Colonic mucosa (tissue), 4 donors: ENCODE results near the gene MAST3. TPM values are rescaled to one million over a fixed set of nuclear protein-coding genes. Genes with fewer than 3 reads are reported as not detected.

Source experiments
- DNase-seq: peaks from one replicate; pipeline ENCODE4 v3.0.0-alpha.2; 2020
- H3K27ac ChIP-seq: fragments of 200-600 bp; one replicate; pipeline ENCODE4 v1.8.0; 2021
- H3K27me3 ChIP-seq: fragments of 200-600 bp; one replicate; pipeline ENCODE4 v1.8.0; 2021
- H3K36me3 ChIP-seq: fragments of 200-600 bp; one replicate; pipeline ENCODE4 v1.8.0; 2021
- H3K4me1 ChIP-seq: fragments of 200-600 bp; one replicate; pipeline ENCODE4 v1.8.0; 2021; ENCODE audit warnings: mild to moderate bottlenecking
- H3K4me3 ChIP-seq: fragments of 200-600 bp; one replicate; pipeline ENCODE4 v1.8.0; 2021
- H3K9ac ChIP-seq, 2 donors: one replicate each; pipeline ENCODE4 v1.7.0; 2013; ENCODE audit warnings: control low read depth in 2 of 2, low read depth in 2 of 2, low read length in 2 of 2
- H3K9me3 ChIP-seq: fragments of 200-600 bp; one replicate; pipeline ENCODE4 v1.8.0; 2021
- CTCF ChIP-seq: fragments of 200-600 bp; IDR thresholded peaks from one replicate; pipeline ENCODE4 v1.8.0; 2022; ENCODE audit warnings: antibody characterized with exemption, mild to moderate bottlenecking
- intact Hi-C: fragments of 100-400 bp; cut with DNase I; formaldehyde crosslinking; loops from one replicate; pipeline ENCODE4 v1.14.1; 2022
- total RNA-seq, 2 donors: library from RNA; stranded (reverse); fragmentation: NEBNext Ultra II Directional in 1 of 2; extraction: Animal tissue kit (Norgen Biotek cat#: 25700) in 1 of 2; gene quantifications; one replicate each; pipeline ENCODE4 v1.2.1, GENCODE V29; 2021
- donor health status: healthy.
- donor health status: DM: no; HTN: no; CAD: no.
- donor health status: DM: no; HTN: no; CAD: no.

Gene MAST3
- total RNA-seq, 2 donors from 2014 or later: 24.3 to 30.9 TPM

GRCh38 chr19:18062028-18062427, 35.5 kb upstream of the MAST3 start:
- Histone ChIP-seq H3K27ac (no peak overlapping the region), H3K9me3 (no peaks in the 10 kb centered on the region), H3K4me3 (no peak overlapping the region), H3K4me1 (no peaks in the 10 kb centered on the region), H3K27me3 (no peaks in the 10 kb centered on the region), H3K36me3 (no peaks in the 10 kb centered on the region), H3K9ac (no peak overlapping the region)
- intact Hi-C loops: no loop called here
- TF ChIP-seq CTCF: no peak
- DNase-seq: no peak

DNA sequence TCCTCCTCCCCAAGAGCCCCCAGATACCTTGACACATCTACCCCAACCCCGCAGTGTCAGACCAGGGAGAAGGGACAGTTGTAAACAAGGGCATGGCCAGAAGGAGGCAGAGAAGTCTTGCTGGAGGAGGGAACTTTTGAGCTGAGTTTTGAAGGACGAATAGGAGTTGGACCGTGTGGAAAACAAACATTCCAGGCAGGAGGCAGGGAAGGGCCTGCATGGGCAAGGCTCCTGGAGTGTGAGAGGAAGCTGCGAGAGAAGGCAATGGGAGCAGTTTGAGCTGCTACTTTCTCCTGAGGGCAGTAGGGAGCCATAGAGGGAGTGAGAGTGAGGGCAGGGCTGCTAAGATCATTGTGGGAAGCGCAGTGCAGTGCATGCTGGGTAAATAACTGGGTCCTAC, 34.1 kb upstream of the MAST3 start:
- H3K27ac ChIP-seq: no peak overlapping the region
- H3K27me3 ChIP-seq: no peaks in the 10 kb centered on the region
- H3K36me3 ChIP-seq: no peaks in the 10 kb centered on the region
- no peaks in the 10 kb centered on the region for H3K4me1 ChIP-seq
- no peak for TF ChIP-seq CTCF
- no peaks in the 10 kb centered on the region for H3K9me3 ChIP-seq
- intact Hi-C loops: no loop called here
- no peak overlapping the region for H3K4me3 ChIP-seq
- no peak for DNase-seq
- no peak overlapping the region for H3K9ac ChIP-seq

- Histone ChIP-seq H3K27me3 (no peaks in the 10 kb centered on the region), H3K4me1 (no peaks in the 10 kb centered on the region), H3K36me3 (no peaks in the 10 kb centered on the region), H3K4me3 (no peak overlapping the region), H3K9ac (no peak overlapping the region), H3K27ac (no peak overlapping the region), H3K9me3 (no peaks in the 10 kb centered on the region)
- no peak for DNase-seq
- intact Hi-C loops: no loop called here
- no peak for TF ChIP-seq CTCF
Observed at GRCh38 chr19:18065173-18065495, 32.4 kb upstream of the MAST3 start.

DNA sequence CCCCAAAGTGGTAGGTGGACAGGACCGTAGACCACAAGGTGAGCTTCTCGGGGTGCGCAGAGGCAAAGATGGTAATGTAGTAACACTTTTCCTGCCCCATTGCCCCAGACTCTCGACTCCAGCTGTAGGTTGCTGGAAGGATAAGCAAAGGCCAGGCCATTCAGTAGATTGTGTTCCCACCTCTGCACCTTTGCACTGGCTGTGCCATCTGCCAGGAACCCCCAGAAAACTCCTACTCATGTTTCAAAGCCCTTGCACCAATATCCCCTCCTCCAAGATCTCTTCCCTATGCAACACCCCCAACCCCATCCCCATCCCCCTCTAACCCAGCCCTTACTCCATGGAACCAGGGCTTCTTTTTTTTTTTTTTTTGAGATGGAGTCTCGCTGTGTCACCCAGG, 29.2 kb upstream of the MAST3 start:
- no peak overlapping the region for H3K9ac ChIP-seq
- no peaks in the 10 kb centered on the region for H3K9me3 ChIP-seq
- no peaks in the 10 kb centered on the region for H3K4me1 ChIP-seq
- no peak overlapping the region for H3K27ac ChIP-seq
- TF ChIP-seq CTCF: no peak
- no peaks in the 10 kb centered on the region for H3K27me3 ChIP-seq
- H3K4me3 ChIP-seq: no peak overlapping the region
- DNase-seq: no peak
- intact Hi-C loops: no loop called here
- no peaks in the 10 kb centered on the region for H3K36me3 ChIP-seq

- DNase-seq: no peak
- Histone ChIP-seq H3K27me3 (no peaks in the 10 kb centered on the region), H3K27ac (no peak overlapping the region), H3K4me3 (no peak overlapping the region), H3K4me1 (no peaks in the 10 kb centered on the region), H3K36me3 (no peaks in the 10 kb centered on the region), H3K9me3 (no peaks in the 10 kb centered on the region), H3K9ac (no peak overlapping the region)
- no peak for TF ChIP-seq CTCF
- intact Hi-C loops: no loop called here
Observed at GRCh38 chr19:18069383-18069782, 28.2 kb upstream of the MAST3 start.

DNA sequence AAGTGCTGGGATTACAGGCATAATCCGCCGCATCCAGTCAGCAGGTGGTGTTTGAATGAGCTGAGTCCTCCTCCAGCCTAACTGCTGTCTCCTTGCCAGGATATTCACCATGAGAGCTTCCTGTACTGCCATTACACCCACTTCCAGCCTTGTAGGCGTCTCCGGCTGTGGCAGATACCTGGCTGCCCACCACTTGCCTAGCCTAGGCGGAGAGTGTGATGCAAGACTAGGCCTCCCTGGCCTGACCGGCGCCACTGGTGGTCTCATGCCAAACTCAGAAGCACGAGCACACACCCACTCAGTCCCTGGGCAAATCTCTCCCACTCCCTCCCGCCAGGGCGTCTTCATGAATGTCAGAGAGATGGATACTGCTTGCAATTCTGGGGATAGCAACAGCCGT, 27.4 kb upstream of the MAST3 start:
- H3K4me1 ChIP-seq: no peaks in the 10 kb centered on the region
- no peak overlapping the region for H3K27ac ChIP-seq
- H3K27me3 ChIP-seq: no peaks in the 10 kb centered on the region
- no peaks in the 10 kb centered on the region for H3K36me3 ChIP-seq
- intact Hi-C loops: no loop called here
- H3K9me3 ChIP-seq: no peaks in the 10 kb centered on the region
- H3K9ac ChIP-seq: no peak overlapping the region
- no peak for TF ChIP-seq CTCF
- no peak for DNase-seq
- H3K4me3 ChIP-seq: no peak overlapping the region
